SK-N-SH (cell line): ENCODE results near the gene YPEL1. TPM values are rescaled to one million over a fixed set of nuclear protein-coding genes. Genes with fewer than 3 reads are reported as not detected.

ENCODE experiments used
- CTCF ChIA-PET: fragments of 300-600, 350-600 bp; formaldehyde crosslinking; extraction: SDS; loops from one replicate; lab custom pipeline; 2021; lab: Yijun Ruan, JAX
- POLR2A ChIA-PET: fragments of 350-600 bp; sonication (Branson Sonifier 250); formaldehyde crosslinking; extraction: SDS; loops from one replicate; lab custom pipeline; 2020; ENCODE audit warnings: antibody characterized with exemption, inconsistent platforms; lab: Yijun Ruan, JAX
- DNase-seq: peaks from one replicate; pipeline ENCODE4 v3.0.0; 2012
- H2AFZ ChIP-seq: fragments of 200-600 bp; sonication (generic); 2 replicates; pipeline ENCODE4 v1.8.1; 2016; ENCODE audit warnings: antibody characterized with exemption, mild to moderate bottlenecking, low read depth
- H3F3A ChIP-seq: fragments of 200-600 bp; sonication (generic); replicated peaks from 2 replicates; pipeline ENCODE3; 2016; ENCODE audit warnings: antibody characterized with exemption, mild to moderate bottlenecking; ENCODE audit not compliant: insufficient read depth
- H3K27ac ChIP-seq, 2 experiments: fragments of 200-500 bp in 1 of 2; fragments of 200-600 bp in 1 of 2; sonication (Bioruptor generic) in 1 of 2; sonication (generic), shearing (Covaris generic) in 1 of 2; 2 replicates each; pipeline versions ENCODE4 v1.5.1 to v1.6.1; 2014 to 2016; ENCODE audit warnings: low read depth in 2 of 2, inconsistent platforms in 1 of 2, low read length in 1 of 2, mild to moderate bottlenecking in 1 of 2, mixed read lengths in 1 of 2
- H3K27me3 ChIP-seq: fragments of 200-600 bp; sonication (generic), shearing (Covaris generic); 2 replicates; pipeline ENCODE4 v1.6.1; 2016; ENCODE audit warnings: mixed run types; ENCODE audit not compliant: insufficient read depth
- H3K36me3 ChIP-seq, 2 experiments: fragments of 200-500 bp in 1 of 2; fragments of 200-600 bp in 1 of 2; sonication (Bioruptor generic) in 1 of 2; sonication (generic) in 1 of 2; replicated peaks in 1 of 2; 2 replicates each; pipeline versions ENCODE3 to v1.5.1; 2014 to 2016; ENCODE audit warnings: low read length in 1 of 2, mild to moderate bottlenecking in 1 of 2; ENCODE audit not compliant: insufficient read depth in 2 of 2, control insufficient read depth in 1 of 2
- H3K4me1 ChIP-seq, 2 experiments: fragments of 200-500 bp in 1 of 2; fragments of 200-600 bp in 1 of 2; sonication (Bioruptor generic) in 1 of 2; sonication (generic), shearing (Covaris generic) in 1 of 2; 2 replicates each; pipeline versions ENCODE4 v1.5.1 to v1.6.1; 2014 to 2016; ENCODE audit warnings: low read depth in 1 of 2, low read length in 1 of 2, mixed run types in 1 of 2; ENCODE audit not compliant: insufficient read depth in 2 of 2, control insufficient read depth in 1 of 2
- H3K4me2 ChIP-seq: fragments of 200-600 bp; sonication (generic), shearing (Covaris generic); 2 replicates; pipeline ENCODE4 v1.6.1; 2017; ENCODE audit warnings: mixed run types
- H3K4me3 ChIP-seq, 2 experiments: fragments of 200-500 bp in 1 of 2; fragments of 200-600 bp in 1 of 2; sonication (Bioruptor generic) in 1 of 2; sonication (generic), shearing (Covaris generic) in 1 of 2; 2 replicates each; pipeline versions ENCODE4 v1.5.1 to v1.8.1; 2014 to 2016; ENCODE audit warnings: low read depth in 2 of 2, inconsistent platforms in 1 of 2, low read length in 1 of 2, mild to moderate bottlenecking in 1 of 2, mixed read lengths in 1 of 2, moderate library complexity in 1 of 2
- H3K79me2 ChIP-seq: fragments of 200-600 bp; sonication (generic); 2 replicates; pipeline ENCODE4 v1.8.1; 2017; ENCODE audit warnings: mild to moderate bottlenecking; ENCODE audit not compliant: insufficient read depth
- H3K9ac ChIP-seq: fragments of 200-600 bp; sonication (generic); 2 replicates; pipeline ENCODE4 v1.6.1; 2017; ENCODE audit warnings: mixed run types
- H3K9me2 ChIP-seq: fragments of 200-600 bp; sonication (generic); 2 replicates; pipeline ENCODE4 v1.6.1; 2017; ENCODE audit warnings: mixed run types
- H3K9me3 ChIP-seq: fragments of 200-600 bp; sonication (generic); 2 replicates; pipeline ENCODE4 v1.6.1; 2017; ENCODE audit warnings: mixed run types, mild to moderate bottlenecking, moderate library complexity
- H4K20me1 ChIP-seq: fragments of 200-600 bp; sonication (generic); 2 replicates; pipeline ENCODE4 v1.6.1; 2017; ENCODE audit warnings: mild to moderate bottlenecking, mixed run types; ENCODE audit not compliant: insufficient read depth
- CHD2 ChIP-seq: fragments of 150-350 bp; IDR thresholded peaks from 2 replicates; pipeline ENCODE4 v1.6.1; 2018; ENCODE audit warnings: low read length; ENCODE audit not compliant: partially characterized antibody
- ELF1 ChIP-seq: IDR thresholded peaks from 2 replicates; pipeline ENCODE4 v1.4.0; 2012
- FOSL2 ChIP-seq: IDR thresholded peaks from 2 replicates; pipeline ENCODE4 v1.4.0; 2012; ENCODE audit warnings: low read depth, mild to moderate bottlenecking, moderate library complexity, borderline replicate concordance
- FOXM1 ChIP-seq: IDR thresholded peaks from 2 replicates; pipeline ENCODE4 v1.4.0; 2012; ENCODE audit warnings: low read depth, mild to moderate bottlenecking
- MAX ChIP-seq: IDR thresholded peaks from 2 replicates; pipeline ENCODE4 v1.4.0; 2012; ENCODE audit warnings: low read depth
- POLR2AphosphoS5 ChIP-seq: IDR thresholded peaks from 2 replicates; pipeline ENCODE4 v1.6.1; 2012; ENCODE audit warnings: low read depth, low read length
- RCOR1 ChIP-seq: fragments of 150-350 bp; IDR thresholded peaks from 2 replicates; pipeline ENCODE4 v1.6.1; 2017; ENCODE audit warnings: antibody characterized with exemption, low read length
- SIN3A ChIP-seq: IDR thresholded peaks from 2 replicates; pipeline ENCODE4 v1.6.1; 2012; ENCODE audit warnings: low read depth, mild to moderate bottlenecking, low read length, moderate library complexity, borderline replicate concordance
- SMC3 ChIP-seq: IDR thresholded peaks from 2 replicates; pipeline ENCODE4 v1.6.1; 2012; ENCODE audit warnings: low read depth, low read length, improper control_type of control experiment
- YY1 ChIP-seq: IDR thresholded peaks from 2 replicates; pipeline ENCODE4 v1.4.0; 2012; ENCODE audit warnings: low read depth, mild to moderate bottlenecking
- WGBS: methylation state at CpG from one replicate; pipeline ENCODE4 v1.1.6; 2017; ENCODE audit warnings: low lambda C conversion rate; 5-methylcytosine and 5-hydroxymethylcytosine counted together
- polyA plus RNA-seq, 3 experiments: library from polyadenylated mRNA; depleted of rRNA; stranded (reverse); fragments of >200 nt; gene quantifications; 2 replicates each; pipeline ENCODE4 v1.2.3, GENCODE V29; 2012

Gene YPEL1
- polyA plus RNA-seq, 1 of the 3 experiments (the other 2 are of a cell fraction) = 2.4 TPM

- 96% methylated on average over 11 of the region's 11 CpGs for WGBS
- Histone ChIP-seq H4K20me1 (no peaks in the 10 kb centered on the region), H3K36me3 (peaks cover 57 to 77% of the 10 kb centered on the region in 2 experiments), H3F3A (peaks cover 12% of the 10 kb centered on the region), H3K9me3 (no peaks in the 10 kb centered on the region), H3K4me1 (no peaks in the 10 kb centered on the region), H3K27me3 (no peaks in the 10 kb centered on the region), H3K9ac (no peak overlapping the region), H3K4me3 (no peak overlapping the region), H3K9me2 (no peaks in the 10 kb centered on the region), H3K4me2 (no peak overlapping the region), H3K27ac (no peak overlapping the region), H3K79me2 (no peaks in the 10 kb centered on the region), H2AFZ (no peak overlapping the region)
- POLR2A ChIA-PET = no interaction called here
- DNase-seq = no peak
- CTCF ChIA-PET = interaction anchor here (1.0 to 1.4 kb wide), 2 partner anchors 16 to 172 kb away, joined by 3 to 4 read pairs; no protein-coding TSS in a partner anchor
- TF ChIP-seq RCOR1 (no peak), SIN3A (no peak), YY1 (no peak), CHD2 (no peak), POLR2AphosphoS5 (no peak), SMC3 (no peak), FOXM1 (no peak)
Measured at GRCh38 chr22:21765909-21766529, 30.4 kb upstream of the YPEL1 start.

GRCh38 chr22:21764038-21764804 lies 28.6 kb upstream of the YPEL1 start:
- 95% methylated on average over 9 of the region's 9 CpGs for WGBS

More at GRCh38 chr22:21764038-21764804, 28.6 kb upstream of the YPEL1 start:
- Histone ChIP-seq H3K4me1 (no peaks in the 10 kb centered on the region), H3K9me3 (no peaks in the 10 kb centered on the region), H3K27ac (no peak overlapping the region), H3K79me2 (no peaks in the 10 kb centered on the region), H4K20me1 (no peaks in the 10 kb centered on the region), H3K4me2 (no peak overlapping the region), H3K4me3 (no peak overlapping the region), H3K9me2 (no peaks in the 10 kb centered on the region), H3K36me3 (peaks cover 56 to 84% of the 10 kb centered on the region in 2 experiments), H3K27me3 (no peaks in the 10 kb centered on the region), H3F3A (peaks cover 12% of the 10 kb centered on the region), H2AFZ (no peak overlapping the region), H3K9ac (no peak overlapping the region)
- ChIA-PET CTCF (interaction anchor here (0.9 to 1.1 kb wide), 2 partner anchors 10 to 172 kb away, joined by 3 to 4 read pairs; no protein-coding TSS in a partner anchor), POLR2A (no interaction called here)
- DNase-seq = no peak
- TF ChIP-seq ELF1 (no peak), MAX (no peak), FOSL2 (no peak)
